GM23338 (cell line): ENCODE data around the gene SLC6A1.

Source experiments
- CREB1 ChIP-seq: fragments of 250-450 bp; sonication (Bioruptor Pico); IDR thresholded peaks from 2 replicates; pipeline ENCODE4 v1.5.0; 2020; ENCODE audit warnings: low read depth, mild to moderate bottlenecking, moderate library complexity
- CTCF ChIP-seq, 2 experiments: fragments of 200-600 bp in 1 of 2; sonication (generic) in 1 of 2; conservative IDR thresholded peaks; 2 replicates each; pipeline versions ENCODE4 v1.5.1 to v1.6.1; 2016 to 2017; ENCODE audit warnings: antibody characterized with exemption in 2 of 2, low read depth in 2 of 2, mild to moderate bottlenecking in 2 of 2, moderate library complexity in 1 of 2
- EZH2 ChIP-seq: fragments of 200-600 bp; sonication (generic); IDR thresholded peaks from one replicate; pipeline ENCODE4 v1.8.0; 2017; ENCODE audit warnings: antibody characterized with exemption, mild to moderate bottlenecking, low read depth; ENCODE audit not compliant: unreplicated experiment
- EZH2phosphoT487 ChIP-seq: fragments of 200-600 bp; sonication (generic); IDR thresholded peaks from one replicate; pipeline ENCODE4 v1.8.1; 2018; ENCODE audit warnings: antibody characterized with exemption; ENCODE audit not compliant: unreplicated experiment
- JUNB ChIP-seq: IDR thresholded peaks from one replicate; pipeline ENCODE4 v1.6.1; 2016; ENCODE audit warnings: antibody characterized with exemption; ENCODE audit not compliant: unreplicated experiment
- POLR2AphosphoS5 ChIP-seq: IDR thresholded peaks from 2 replicates; pipeline ENCODE4 v1.6.1; 2016; ENCODE audit warnings: antibody characterized with exemption, low read depth
- ZNF331 ChIP-seq: fragments of 250-450 bp; sonication (Bioruptor Pico); IDR thresholded peaks from 2 replicates; pipeline ENCODE4 v1.5.0; 2020; ENCODE audit warnings: low read depth, mild to moderate bottlenecking, moderate library complexity
- TF ChIP-seq, protein P1 (sequence below): IDR thresholded peaks from 2 replicates; pipeline ENCODE4 v1.6.1; 2016; ENCODE audit warnings: antibody characterized with exemption
- TF ChIP-seq, protein P2 (sequence below): IDR thresholded peaks from one replicate; pipeline ENCODE4 v1.6.1; 2018; ENCODE audit warnings: antibody characterized with exemption; ENCODE audit not compliant: unreplicated experiment

GRCh38 chr3:11000528-11000927, 8.0 kb downstream of the SLC6A1 start:
- TF ChIP-seq CTCF (conservative IDR thresholded peaks at IDR 0.05; ENCODE audit: low read depth in 2 of 2) (no peak), EZH2phosphoT487 (no peak), EZH2 (no peak), CREB1 (CRISPR knock-in tag) (no peak), JUNB (no peak), POLR2AphosphoS5 (no peak), ZNF331 (CRISPR knock-in tag) (no peak)
- TF ChIP-seq, protein P1, sequence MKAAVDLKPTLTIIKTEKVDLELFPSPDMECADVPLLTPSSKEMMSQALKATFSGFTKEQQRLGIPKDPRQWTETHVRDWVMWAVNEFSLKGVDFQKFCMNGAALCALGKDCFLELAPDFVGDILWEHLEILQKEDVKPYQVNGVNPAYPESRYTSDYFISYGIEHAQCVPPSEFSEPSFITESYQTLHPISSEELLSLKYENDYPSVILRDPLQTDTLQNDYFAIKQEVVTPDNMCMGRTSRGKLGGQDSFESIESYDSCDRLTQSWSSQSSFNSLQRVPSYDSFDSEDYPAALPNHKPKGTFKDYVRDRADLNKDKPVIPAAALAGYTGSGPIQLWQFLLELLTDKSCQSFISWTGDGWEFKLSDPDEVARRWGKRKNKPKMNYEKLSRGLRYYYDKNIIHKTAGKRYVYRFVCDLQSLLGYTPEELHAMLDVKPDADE, result no peak
- TF ChIP-seq, protein P2, sequence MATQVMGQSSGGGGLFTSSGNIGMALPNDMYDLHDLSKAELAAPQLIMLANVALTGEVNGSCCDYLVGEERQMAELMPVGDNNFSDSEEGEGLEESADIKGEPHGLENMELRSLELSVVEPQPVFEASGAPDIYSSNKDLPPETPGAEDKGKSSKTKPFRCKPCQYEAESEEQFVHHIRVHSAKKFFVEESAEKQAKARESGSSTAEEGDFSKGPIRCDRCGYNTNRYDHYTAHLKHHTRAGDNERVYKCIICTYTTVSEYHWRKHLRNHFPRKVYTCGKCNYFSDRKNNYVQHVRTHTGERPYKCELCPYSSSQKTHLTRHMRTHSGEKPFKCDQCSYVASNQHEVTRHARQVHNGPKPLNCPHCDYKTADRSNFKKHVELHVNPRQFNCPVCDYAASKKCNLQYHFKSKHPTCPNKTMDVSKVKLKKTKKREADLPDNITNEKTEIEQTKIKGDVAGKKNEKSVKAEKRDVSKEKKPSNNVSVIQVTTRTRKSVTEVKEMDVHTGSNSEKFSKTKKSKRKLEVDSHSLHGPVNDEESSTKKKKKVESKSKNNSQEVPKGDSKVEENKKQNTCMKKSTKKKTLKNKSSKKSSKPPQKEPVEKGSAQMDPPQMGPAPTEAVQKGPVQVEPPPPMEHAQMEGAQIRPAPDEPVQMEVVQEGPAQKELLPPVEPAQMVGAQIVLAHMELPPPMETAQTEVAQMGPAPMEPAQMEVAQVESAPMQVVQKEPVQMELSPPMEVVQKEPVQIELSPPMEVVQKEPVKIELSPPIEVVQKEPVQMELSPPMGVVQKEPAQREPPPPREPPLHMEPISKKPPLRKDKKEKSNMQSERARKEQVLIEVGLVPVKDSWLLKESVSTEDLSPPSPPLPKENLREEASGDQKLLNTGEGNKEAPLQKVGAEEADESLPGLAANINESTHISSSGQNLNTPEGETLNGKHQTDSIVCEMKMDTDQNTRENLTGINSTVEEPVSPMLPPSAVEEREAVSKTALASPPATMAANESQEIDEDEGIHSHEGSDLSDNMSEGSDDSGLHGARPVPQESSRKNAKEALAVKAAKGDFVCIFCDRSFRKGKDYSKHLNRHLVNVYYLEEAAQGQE, result no peak
